HG03039 (cell line): ENCODE results near the gene URB2.
"Not testable (repeated sequence)": the region's sequence is repeated elsewhere in the genome, so short reads cannot be mapped to it uniquely, and the experiment has no call there.

ENCODE experiments used
- ATAC-seq: cut with Tn5 transposase; IDR thresholded peaks from one replicate; pipeline ENCODE4 v1.9.1; 2021; ENCODE audit warnings: mild to moderate bottlenecking, moderate library complexity; ENCODE audit not compliant: unreplicated experiment

Gene URB2

DNA sequence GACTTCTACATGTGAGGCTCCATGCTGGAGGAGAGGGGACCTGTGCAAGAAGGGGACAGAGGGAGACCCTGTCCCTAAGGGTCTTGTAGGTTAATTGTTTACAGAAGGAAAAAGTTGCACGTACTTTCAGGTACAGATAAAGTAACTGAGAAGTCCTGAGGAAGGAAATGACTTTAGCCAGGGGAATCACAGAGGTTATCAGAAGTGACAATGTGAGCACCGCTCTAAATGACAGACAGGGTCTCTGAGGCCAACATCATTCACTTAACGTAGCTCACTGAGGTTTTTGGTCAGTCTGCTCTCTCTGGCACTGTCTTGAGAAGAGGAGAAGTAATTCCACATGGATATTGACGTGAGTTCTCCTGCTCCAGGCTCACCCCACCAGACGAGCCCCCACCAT lies 12.1 kb upstream of the URB2 start:
- no peak for ATAC-seq

DNA sequence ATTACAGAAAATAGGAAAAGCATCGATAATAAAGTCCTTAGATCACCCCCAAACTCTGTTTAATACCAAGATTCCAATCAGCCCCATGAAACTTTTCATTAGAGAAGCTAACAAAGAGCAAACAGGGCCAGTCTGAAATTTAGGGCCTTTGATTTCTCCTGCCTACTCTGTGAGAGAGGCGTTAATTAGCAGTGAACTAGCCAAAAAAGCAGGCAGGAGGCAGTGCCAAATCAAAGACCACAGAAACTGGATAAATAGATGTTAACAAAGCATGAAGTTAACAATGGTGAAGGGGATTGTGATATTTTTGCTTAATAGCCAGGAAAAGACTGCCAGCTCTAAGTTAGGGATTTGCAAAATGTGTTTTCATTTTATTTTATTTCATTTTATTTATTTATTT lies 11.3 kb upstream of the URB2 start:
- no peak for ATAC-seq

DNA sequence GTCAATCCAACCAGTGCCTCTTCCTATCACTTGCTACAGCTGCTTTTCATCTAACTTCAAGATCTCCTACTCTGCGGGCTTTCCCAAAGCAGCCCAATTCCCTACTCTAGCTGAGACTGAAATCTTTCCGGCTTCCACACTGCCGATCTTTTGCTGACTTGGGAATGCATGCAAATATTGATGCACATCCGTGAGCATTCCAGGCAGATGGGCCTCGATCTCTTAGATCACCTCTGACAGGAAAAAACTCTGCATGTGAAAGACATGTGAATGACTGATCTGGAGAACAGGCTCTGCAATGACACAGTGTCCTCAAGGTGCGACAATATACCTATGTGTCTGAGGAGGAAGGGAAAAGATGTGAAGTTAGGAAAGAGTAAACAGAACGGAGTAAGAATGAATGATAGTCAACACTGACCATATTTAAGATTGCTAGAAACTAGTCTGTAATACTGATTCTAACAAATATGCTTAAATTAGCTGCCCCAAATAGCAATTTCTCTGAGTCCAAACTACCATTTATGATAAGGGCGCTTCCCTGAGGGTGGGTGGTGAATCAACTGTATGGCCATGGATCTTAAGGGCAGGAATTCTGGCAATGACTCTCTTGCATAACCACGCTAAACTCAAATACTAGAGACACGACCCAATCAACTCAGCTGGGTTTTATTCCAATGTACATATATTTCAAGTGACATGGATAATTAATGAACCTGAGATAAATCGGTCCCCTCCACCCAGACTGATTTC lies 8.5 kb upstream of the URB2 start:
- no peak for ATAC-seq

DNA sequence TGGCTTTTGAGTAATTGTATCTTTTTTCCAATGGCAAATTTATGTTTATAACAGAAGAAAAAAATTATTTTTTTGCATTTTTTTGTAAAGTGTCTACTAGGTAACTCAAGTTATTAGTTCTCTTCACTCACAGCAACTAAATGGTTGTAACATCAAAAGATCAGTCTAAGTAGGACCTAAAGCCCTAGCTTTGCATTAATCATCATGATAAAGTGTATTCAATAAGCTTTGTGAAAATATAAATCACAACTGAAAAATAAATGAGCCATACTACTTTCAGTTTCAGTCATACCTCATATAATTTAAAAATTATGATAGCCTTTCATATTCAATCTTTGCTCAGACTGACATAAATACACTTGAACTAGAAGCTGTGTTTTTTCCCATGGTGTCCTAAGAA lies 7.0 kb upstream of the URB2 start:
- no peak for ATAC-seq

DNA sequence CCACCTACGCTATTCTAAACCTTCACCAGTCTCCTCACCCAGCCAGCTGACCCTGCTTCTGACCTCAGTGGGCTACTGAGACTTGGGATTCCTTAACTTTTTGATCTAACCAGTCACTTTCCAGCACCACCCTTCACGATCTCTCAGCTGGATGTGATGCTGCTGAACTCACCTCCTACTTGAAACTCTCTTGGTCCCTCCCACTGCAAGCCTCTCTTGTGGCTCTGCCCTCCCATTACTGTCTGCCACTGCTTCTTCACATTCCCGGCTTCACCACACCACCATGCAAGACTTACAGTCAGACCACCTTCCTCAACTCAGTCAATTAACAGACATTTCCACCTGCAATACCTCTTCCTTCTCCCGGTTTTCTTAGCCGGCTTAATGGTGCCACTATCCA lies 6.4 kb upstream of the URB2 start:
- ATAC-seq, result no peak

DNA sequence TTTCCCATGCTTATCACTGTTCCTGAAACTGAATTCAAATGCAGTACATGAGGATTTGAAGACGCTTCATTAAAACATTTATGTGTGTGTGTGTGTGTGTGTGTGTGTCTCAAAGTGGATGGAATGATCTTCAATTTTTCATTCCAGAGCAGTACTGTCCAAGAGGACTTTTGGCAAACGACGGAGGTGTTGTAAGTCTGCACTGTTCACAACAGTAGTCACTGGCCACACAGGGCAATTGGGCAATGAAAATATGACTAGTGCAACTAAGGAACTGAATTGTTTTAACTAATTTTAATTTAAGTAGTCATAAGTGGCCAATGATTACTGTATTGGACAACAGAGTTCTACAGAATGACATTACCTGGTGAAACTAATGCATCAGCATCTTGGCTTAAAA lies 5.2 kb upstream of the URB2 start:
- no peak for ATAC-seq

DNA sequence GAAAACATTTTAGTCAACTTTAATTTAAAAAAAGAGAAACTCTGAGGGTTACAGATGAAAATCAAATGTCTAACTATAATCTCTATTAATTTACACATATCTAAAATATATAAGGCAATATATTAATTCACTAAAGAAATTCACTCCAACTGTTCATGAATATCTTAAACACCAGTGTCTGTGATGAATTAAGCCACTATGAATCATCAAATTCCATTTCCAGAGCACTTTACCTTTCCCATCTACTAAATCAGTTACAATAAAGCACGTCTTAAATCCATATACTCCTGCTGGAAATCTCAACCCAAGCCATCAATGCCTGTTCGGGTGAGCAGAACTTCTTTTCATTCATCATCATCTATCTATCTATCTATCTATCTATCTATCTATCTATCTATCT lies 4.4 kb upstream of the URB2 start:
- ATAC-seq, result no peak

DNA sequence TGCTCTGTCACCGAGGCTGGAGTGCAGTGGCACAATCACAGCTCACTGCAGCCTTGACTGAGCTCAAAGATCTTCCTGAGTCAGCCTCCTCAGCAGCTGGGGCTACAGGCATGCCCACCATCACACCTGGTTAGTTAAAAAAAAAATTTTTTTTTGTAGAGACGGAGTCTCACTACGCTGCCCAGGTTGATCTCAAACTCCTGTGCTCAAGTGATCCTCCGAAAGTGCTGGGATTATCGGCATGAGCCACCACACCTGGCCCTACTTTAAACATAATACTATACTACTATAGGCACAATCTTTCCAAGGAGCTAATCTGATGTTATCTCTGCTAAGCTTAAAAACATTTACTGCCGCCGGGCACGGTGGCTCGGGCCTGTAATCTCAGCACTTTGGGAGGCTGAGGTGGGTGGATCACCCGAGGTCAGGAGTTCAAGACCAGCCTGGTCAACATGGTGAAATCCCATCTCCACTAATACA lies 3.4 kb upstream of the URB2 start:
- ATAC-seq, result not testable (repeated sequence)

DNA sequence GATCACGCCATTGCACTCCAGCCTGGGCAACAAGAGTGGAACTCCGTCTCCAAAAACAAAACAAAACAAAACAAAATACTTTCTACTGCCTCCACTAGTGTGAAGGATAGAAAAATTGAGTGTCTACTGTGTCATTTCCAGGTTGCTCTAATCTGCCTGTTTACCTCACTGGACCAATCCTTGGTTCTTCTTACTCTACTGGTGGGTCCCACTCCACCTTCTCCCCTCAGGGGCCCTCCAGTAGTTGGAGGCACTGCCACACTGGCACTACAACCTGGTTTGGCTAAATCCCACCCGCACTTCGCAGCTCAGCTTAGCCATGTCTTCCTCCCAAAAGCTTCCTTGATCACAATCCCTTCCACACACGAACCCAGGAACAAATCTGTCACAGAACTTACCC lies 2.8 kb upstream of the URB2 start:
- ATAC-seq, result no peak

DNA sequence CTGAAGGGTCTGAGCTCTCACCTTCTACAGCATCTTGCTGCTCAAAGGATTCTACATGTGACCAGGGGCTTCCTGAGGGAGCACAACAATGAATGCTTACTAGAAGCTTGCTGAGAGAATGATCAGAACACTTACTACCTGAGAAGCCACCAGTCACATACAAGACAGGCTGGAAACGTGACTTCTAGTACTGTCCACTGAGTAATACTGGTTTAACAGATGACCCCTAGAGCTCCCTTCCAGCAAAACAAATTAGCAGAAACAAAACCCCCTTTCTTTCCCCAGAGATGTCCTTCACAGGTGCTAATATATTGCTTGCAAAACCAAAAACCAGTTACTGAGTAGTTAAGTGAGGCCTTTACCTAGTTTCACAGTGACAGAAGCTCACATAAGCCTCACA lies 2.2 kb upstream of the URB2 start:
- ATAC-seq, result no peak

DNA sequence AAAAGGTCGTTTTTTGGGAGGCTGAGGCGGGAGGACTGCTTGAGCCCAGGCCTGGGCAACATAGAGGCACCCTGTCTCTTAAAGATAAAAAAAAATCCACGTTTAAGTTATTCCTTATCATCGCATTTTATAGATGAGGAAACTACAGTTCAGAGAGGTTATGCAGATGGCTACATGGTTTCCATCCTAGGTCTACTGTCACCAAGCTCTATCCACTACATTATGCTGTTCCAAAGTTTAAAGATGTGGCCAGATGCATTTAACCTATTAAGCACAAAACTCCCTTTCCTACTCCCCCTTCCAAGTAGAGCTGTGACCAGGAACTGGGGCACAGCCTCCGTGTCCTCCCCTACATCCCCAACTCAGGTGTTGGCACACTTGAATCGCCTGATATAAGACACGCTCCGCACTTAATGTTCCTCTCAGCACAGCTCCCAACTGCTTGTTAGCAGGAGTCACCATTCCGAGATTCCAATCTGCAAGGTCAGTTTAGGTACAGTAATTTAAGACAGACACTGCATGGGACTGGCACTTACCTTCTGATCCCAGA lies 1.5 kb upstream of the URB2 start:
- ATAC-seq, result no peak

DNA sequence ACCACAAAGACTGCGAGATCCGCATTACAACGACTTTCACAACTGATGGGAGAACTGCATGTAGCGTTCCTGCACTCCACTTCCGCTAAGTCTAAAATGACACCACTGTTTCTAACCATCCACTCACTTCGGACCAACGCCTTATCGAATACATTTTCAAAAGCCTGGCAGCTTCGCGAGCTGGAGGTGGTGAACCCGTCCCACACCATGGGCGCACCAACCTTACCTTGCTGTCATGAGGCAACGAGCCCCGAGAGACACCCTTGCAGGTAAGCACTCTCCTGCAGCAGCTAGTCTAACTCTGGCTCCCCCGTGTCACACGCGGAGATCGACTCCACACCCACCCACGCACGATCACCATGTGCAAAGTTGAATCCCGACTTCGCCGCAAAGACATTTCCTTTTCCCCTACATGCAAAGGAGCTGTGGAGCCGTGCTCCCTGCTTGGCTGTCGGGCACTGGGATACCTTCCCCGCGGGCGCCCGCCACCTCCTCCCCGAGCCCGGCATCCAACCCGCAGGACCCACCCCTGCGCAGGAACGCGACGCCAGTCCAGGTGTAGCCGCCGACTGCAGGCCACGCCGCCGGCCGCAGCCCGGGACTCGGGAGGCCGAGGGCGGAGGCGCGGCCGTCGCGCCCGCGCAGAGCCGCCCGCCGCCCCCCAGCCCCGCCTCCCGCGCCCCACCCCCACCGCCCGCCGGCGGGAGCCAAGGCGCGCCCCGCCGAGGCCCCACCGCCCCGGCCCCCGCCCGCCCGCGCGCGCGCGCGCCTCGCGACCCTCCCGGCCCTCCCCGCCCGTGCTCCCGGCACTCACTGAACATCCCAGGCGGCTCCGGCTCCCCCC lies 754 bp upstream of the URB2 start:
- peak; percentile 37 for ATAC-seq

DNA sequence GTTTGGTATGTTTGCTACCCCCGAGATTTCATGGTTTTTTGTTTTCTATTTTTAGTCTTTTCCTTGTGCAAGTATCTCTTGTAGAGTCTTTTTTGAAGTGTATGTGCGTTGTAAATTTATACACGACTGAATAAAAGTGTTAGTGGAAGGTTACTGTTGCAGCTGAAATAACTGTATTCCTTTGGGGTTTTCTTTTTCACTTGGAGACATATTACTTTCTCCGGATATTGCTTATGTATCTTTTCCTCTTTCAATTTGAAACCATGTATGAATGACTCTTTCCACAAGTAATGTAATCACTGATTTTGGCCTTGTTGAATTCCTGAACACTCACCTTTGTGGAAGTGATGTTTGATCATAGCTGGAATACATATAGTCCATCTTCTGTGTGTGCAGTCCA lies 956 bp downstream of the URB2 start:
- no peak for ATAC-seq

DNA sequence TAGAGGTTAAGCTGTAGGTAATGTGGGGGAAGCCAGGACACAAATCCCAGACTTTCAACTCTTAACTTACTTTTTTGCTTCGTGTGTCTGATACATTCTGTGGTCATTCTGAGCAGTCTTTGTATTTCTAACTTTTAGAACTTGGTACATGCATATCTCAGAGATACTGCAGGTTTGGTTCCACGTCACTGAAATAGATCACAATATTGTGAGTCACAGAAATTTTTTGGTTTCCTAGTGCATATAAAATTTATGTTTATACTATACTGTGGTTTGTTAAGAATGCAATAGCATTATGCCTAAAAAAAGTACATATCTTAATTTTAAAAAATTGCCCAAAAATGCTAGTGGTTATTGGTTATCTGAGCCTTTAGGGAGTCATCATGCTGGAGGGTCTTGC lies 3.2 kb downstream of the URB2 start:
- ATAC-seq, result no peak

DNA sequence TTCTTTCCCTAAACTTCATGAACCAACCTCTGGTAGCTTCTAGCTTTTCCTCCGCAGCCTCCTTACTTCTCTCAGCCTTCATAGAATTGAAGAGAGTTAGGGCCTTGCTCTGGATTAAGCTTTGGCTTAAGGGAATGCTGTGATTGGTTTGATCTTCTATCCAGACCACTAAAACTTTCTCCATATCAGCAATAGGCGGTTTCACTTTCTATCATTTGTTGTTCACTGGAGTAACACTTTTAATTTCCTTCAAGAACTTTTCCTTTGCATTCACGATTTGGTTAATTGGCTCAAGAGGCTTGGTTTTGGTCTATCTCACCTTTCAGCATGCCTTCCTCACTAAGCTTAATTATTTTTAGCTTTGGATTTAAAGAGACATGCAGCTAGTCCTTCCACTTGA lies 5.1 kb downstream of the URB2 start:
- ATAC-seq, result no peak

DNA sequence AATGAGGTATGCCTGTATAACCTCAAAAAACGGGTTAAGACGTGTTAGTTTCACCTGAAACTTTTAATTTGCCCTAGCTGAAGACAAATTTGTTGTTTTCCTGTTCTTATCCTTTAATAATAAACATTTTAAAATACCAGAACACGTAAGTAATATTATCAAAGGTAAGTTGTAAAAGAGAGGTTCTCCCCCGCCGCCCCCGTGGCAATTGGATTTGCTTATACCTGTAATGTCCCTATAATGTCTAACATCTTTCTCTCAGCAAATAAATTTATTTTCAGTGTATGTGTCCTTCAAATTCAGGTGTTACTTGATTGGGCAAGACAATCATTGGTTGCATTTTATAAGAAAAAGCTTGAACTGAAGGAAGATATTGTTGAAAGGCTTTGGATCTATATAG lies 5.9 kb downstream of the URB2 start:
- no peak for ATAC-seq

DNA sequence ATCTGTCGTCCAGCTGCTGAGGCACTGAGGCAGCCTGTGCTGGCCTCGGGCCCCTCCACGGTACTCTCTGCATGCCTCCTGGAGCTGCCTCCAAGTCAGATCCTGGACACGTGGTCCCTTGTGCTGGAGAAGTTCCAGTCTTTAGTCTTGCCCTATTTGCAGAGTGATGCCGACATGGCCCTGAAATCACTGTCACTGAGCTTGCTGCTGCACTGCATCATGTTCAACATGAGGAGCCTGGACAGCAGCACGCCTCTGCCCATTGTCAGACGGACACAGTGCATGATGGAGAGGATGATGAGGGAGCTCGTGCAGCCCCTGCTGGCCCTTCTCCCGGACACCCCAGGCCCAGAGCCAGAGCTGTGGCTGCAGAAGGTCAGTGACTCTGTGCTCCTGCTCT lies 10.0 kb downstream of the URB2 start:
- ATAC-seq, result no peak

DNA sequence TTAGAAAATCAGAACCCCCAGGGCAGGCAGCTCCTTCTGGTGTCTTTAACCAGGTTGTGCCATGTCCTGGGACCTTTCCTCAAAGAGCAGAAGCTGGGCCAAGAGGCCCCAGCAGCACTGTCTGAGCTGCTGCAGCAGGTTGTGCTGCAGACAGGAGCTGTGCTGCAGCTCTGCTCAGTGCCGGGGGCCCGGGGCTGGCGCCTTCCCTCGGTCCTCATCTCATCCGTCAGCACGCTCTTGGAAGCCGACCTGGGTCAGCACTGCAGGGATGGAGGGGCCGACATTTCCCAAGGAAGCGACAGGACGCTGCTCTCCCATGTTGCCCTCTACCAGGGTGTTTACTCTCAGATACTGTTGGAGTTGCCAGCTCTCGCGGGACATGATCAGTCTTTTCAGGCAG lies 11.7 kb downstream of the URB2 start:
- no peak for ATAC-seq

DNA sequence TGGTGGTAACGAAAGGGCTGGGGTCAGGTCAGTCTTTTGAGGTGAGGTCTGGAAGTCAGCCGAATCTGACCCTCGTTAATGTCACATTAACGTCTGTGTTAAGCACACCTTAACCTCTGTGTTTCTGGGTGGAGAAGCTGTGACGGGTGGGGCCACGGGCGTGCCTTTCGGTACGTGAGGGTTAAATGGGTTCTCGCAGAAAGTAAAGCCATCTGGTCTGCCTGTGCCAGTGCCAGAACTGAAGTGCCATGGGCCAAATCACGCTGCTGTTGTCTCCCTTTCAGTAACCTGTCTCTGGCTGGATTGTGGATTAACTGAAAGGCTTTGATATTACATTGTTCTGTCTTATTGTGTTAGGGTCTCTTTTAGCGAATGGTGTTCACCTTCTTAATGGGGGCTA lies 14.4 kb downstream of the URB2 start:
- ATAC-seq, result no peak

DNA sequence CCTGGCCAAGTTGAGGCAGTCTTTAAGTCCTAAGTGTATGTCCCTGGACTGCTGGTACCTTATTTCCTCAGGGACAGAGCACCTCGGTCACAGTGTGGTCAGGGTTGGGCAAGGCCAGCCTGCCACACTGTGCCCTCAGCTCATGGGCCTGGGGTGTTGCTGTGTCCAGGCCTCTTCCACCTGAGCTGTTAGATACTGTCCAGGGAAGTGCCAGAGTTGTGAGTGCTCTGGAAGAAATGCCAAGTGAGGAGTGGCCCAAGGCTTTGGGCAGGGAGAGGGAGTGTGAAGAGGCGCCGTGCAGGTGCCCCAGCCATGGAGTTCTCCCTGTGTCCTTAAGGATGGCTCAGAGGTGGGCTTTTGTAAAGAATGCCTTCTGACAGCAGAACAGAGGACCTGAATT lies 15.3 kb downstream of the URB2 start:
- ATAC-seq, result no peak

DNA sequence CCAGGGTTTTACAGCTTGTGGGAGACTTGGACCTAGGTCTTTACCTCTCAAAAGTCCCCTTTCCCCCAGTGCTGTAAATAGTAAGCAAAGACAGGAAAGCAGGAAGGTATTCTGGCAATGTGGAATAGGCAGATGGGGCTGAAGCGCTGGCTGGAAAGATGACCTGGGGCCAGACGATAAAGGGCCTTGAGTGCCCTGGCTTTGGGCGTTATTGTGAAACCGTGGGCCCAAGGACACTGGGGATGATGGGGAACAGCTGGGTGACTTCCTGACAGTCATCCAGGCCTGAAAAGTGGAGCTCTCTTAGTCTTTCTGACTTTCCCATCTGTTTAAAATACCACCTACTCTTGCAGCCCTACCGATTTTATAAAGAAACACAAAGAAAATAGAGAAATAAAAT lies 16.3 kb downstream of the URB2 start:
- no peak for ATAC-seq

DNA sequence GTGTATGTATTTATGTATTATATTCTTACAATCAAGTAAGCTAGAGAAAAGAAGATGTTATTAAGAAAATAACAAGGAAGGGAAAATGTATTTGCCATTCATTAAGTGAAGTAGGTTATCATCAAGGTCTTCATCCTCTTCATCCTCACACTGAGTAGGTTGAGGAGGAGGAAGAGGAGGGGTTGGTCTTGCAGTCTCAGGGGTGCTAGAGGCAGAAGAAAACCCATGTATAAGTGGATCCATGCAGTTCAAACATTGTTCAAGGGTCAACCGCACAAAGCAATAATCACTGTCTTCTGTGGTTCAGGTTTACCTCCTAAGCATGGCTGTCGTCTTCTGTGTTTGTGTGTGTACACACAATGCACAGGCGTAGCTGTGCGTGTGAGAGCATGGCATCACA lies 16.9 kb downstream of the URB2 start:
- ATAC-seq, result no peak
